GM23338 (cell line): ENCODE measurements around the gene DEFB126.

Experiments
- EZH2 ChIP-seq: fragments of 200-600 bp; sonication (generic); IDR thresholded peaks from one replicate; pipeline ENCODE4 v1.8.0; 2017; ENCODE audit warnings: antibody characterized with exemption, mild to moderate bottlenecking, low read depth; ENCODE audit not compliant: unreplicated experiment
- POLR2AphosphoS5 ChIP-seq: IDR thresholded peaks from 2 replicates; pipeline ENCODE4 v1.6.1; 2016; ENCODE audit warnings: antibody characterized with exemption, low read depth
- TF ChIP-seq, protein P1 (sequence below), 2 experiments: fragments of 200-600 bp in 1 of 2; sonication (generic) in 1 of 2; conservative IDR thresholded peaks; 2 replicates each; pipeline versions ENCODE4 v1.5.1 to v1.6.1; 2016 to 2017; ENCODE audit warnings: antibody characterized with exemption in 2 of 2, low read depth in 2 of 2, mild to moderate bottlenecking in 2 of 2, moderate library complexity in 1 of 2

DNA sequence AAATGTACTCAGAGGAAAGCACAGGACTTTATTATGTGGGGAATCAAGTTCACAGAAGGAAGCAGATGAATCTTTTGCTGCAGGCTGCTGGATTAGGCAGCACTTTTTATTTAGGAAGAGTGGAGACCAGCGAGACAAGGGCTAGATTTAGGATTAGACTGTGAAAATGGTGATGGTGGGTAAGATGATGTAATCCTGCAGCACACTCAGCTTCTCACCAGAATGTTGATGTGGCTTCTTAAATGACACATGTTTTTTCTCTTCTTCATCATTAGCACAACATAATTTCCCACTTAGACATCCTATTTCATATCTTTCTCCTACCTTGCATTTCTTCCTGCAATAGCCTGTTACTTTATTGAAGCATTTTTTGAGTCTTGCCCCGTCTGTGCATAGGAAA is 45.3 kb downstream of the DEFB126 start:
- TF ChIP-seq, protein P1, sequence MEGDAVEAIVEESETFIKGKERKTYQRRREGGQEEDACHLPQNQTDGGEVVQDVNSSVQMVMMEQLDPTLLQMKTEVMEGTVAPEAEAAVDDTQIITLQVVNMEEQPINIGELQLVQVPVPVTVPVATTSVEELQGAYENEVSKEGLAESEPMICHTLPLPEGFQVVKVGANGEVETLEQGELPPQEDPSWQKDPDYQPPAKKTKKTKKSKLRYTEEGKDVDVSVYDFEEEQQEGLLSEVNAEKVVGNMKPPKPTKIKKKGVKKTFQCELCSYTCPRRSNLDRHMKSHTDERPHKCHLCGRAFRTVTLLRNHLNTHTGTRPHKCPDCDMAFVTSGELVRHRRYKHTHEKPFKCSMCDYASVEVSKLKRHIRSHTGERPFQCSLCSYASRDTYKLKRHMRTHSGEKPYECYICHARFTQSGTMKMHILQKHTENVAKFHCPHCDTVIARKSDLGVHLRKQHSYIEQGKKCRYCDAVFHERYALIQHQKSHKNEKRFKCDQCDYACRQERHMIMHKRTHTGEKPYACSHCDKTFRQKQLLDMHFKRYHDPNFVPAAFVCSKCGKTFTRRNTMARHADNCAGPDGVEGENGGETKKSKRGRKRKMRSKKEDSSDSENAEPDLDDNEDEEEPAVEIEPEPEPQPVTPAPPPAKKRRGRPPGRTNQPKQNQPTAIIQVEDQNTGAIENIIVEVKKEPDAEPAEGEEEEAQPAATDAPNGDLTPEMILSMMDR (conservative IDR thresholded peaks at IDR 0.05; ENCODE audit: low read depth in 2 of 2), result no peak
- TF ChIP-seq POLR2AphosphoS5, result no peak
- TF ChIP-seq EZH2, result no peak
